IPS DF 4.7 (cell line): Measurements from ENCODE around the gene WDR4.
"Not testable (repeated sequence)": the region's sequence is repeated elsewhere in the genome, so short reads cannot be mapped to it uniquely, and the experiment has no call there.

ENCODE experiments used
- DNase-seq: peaks from one replicate; pipeline ENCODE4 v3.0.0-alpha.2; 2013; ENCODE audit warnings: low spot score; ENCODE audit errors: extremely low read depth

The WDR4 gene

DNA sequence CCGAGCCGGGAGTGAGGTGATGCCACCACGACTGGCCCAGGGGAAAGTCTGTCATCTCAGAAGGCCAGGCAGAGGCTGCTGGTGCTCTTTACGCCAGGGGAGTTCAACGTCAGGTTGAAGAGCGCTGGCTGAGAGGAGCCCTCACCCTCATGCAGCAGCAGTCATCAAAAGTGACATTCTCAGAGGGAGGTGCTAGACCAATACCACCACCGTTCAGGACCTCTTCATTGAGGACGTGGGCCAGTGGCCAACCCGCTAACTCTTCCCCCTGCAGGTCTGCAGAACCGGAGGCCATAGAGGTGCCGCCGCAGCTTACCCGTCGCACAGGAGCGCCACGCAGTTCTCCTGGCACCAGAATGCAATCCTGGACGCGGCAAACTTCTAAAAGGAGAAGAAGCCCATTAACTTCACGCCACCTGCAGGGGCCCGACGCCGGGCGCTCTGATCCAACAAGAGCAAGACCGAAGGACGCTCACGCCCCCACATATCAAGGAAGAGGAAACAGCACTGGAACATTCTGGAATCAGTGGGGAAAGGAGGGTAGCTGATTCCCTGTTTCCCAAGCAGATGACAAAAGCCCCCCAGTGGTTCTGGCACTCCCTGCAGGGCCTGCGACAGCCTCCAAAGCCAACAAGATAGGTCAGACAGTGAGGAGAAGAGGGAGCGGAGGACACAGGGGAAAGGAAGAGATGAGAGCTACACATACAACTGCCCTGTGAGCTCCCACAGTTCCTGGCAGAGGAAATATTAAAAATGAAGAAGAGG is 24.9 kb downstream of the WDR4 start:
- no peak for DNase-seq

- no peak for DNase-seq
Observed at GRCh38 chr21:42853621-42854020, 25.7 kb downstream of the WDR4 start.

- DNase-seq, result no peak
Observed at GRCh38 chr21:42852925-42853570, 26.3 kb downstream of the WDR4 start.

DNA sequence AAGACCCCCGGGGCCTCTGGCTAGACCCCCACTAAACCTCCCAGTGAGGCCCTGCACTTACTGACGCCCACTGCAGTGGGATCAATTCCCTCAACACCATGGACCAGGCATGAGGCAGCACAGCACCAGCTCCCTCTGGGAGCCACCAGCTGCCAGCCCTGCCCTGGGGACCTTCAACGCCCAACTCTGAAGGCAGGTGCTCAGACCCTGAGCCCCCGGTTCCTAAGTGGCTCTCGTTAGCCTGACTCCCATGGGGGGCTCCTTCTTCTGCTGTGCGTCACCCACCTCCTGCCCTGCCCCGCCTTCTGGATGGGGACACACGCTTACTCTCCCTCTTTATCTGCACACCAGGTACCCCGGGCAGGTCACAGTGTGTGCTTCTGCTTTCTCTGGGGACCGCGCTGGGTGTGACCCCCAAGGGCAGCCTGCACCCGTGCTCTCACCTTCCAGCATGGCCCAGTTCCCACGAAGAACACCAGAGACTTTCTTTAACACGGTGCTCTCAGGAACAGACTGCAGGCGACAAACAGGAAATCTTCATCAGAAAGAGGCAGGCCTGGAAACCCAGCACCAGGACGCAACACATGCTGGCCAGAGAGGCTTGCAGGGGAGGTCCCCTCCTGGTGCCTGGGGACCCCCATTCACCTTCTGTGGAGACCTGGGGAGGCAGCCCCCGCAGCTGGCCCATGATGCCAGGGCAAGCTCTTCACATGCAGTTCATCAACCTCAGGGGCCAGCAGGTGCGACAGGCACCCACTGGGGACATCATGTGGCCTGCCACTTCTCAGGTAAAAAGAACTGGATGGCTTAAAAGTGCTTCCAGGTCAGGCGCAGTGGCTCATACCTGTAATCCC is 27.3 kb downstream of the WDR4 start:
- DNase-seq, result no peak

DNA sequence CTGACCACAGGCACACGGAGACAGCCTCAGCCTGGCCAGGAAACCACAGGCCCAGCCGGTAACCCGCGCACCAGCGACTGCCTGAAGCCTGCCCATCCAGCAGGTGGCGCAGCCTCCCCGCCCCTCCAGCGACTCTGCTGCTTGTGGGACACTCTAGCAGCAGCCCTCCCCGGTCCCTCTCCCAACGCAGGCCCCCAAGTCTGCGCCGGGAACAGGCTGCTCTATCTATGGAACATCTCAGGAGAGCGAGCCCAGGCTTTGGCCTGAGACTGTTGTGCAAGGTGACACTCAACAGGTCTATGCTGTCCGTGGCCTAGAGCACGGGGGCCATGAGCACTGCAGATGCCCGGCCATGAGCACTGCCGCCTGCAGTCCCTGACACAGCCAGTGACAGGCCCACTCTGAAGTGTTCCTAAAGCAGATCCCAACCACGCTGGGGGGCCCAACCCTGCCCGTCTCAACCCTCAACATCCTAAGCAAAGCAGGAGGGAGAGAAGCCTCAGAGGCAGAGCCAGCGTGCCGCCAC is 28.4 kb downstream of the WDR4 start:
- DNase-seq, result no peak

- DNase-seq, result no peak
Observed at GRCh38 chr21:42850463-42850862, 28.9 kb downstream of the WDR4 start.

- no peak for DNase-seq
Observed at GRCh38 chr21:42849759-42850412, 29.5 kb downstream of the WDR4 start.

DNA sequence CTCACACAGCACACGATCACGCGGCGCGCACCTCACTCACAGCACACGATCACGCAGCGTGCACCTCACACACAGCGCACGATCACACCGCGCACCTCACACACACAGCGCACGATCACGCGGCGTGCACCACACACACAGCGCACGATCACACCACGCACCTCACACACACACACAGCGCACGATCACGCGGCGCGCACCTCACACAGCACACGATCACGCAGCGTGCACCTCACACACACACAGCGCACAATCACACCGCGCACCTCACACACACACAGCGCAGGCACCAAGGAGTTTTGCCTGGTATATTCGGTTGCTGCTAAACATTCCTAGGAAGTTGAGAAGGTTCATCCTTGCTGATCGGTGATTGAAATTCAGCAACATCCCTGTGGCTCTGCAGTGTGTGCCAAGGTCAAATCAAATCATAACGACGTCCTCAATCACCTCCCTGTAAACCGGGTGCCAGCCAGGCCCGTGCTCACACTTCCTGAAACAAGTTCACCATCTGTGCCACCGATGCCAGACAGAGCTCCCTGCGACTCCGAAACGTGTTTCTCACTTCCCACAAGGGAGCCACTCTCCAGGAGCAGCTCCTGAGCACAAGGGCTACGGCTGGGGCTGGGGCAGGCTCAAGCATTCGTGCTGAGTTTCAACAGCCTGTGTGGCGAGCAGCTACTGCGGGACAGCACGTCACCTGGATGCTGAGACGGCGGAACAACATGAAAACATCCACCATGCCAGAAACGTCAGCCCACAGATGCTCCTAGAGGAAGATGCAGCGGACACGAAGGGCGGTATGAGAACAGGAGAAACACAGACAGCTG is 30.2 kb downstream of the WDR4 start:
- DNase-seq, result no peak

- DNase-seq, result not testable (repeated sequence)
Observed at GRCh38 chr21:42848144-42848931, 31.0 kb downstream of the WDR4 start.

GRCh38 chr21:42847726-42848125 is 31.6 kb downstream of the WDR4 start:
- no peak for DNase-seq

GRCh38 chr21:42847051-42847707 is 32.2 kb downstream of the WDR4 start:
- no peak for DNase-seq

GRCh38 chr21:42846221-42846620 is 33.1 kb downstream of the WDR4 start:
- DNase-seq, result no peak

DNA sequence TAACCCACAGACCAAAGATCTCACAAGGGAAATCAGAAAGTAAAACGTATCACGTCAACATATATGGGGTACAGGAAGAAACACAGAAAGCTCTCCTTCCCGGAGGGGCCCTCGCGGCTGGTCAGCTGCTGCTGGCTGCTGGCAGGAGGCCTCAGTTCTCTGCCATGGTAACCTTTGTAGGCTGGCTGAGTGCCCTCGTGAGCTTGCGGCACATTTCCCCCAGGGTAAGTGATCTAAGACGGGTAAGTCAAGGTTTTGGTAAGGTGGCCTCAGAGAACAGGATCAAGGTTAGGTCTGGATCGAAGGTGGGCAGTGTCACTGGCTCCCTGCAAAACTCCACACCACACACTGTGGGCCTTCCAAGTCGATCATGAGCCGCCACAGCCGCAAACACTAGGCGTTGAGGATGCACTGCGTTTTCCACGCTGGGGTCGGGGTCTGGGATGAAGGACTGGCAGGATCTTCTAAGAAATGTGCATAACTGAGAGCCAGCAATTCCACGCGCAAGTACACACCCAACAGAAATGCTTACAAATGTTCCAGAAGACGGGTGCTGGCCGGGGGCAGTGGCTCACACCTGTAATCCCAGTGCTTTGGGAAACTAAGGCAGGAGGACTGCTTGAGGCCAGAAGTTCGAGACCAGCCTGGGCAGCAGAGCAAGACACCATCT is 33.9 kb downstream of the WDR4 start:
- DNase-seq, result no peak

- no peak for DNase-seq
Observed at GRCh38 chr21:42844411-42845113, 34.8 kb downstream of the WDR4 start.

DNA sequence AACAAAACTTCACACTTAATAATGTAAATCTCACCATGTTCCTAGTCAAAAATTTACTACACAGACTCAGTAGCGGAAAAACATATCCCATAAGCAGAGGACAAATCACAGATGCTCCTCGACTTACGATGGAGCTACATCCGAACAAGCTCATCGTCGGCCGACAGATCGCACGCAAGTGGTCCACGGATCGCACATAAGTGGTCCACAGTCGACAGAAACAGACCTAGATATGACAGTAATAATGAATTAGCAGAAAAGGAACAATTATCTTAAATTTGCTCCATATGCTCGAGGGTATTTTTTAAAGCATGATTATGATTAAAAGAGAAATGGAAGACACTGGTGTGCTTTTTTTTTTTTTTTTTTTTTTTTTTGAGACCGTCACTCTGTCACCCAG is 36.3 kb downstream of the WDR4 start:
- DNase-seq, result no peak

GRCh38 chr21:42841916-42842655 is 37.3 kb downstream of the WDR4 start:
- not testable (repeated sequence) for DNase-seq
